H1 (cell line): Measurements from ENCODE around the gene CEACAM16. TPM values are rescaled to one million over a fixed set of nuclear protein-coding genes. Genes with fewer than 3 reads are reported as not detected.

Source experiments
- CTCF ChIA-PET: fragments of 300-600 bp; sonication (Branson Sonifier 250); formaldehyde crosslinking; loops from one replicate; lab custom pipeline; 2021; ENCODE audit not compliant: partially characterized antibody; lab: Charles Lee
- POLR2A ChIA-PET: fragments of 300-600 bp; sonication (Branson Sonifier 250); formaldehyde crosslinking; loops from one replicate; lab custom pipeline; 2021; ENCODE audit warnings: inconsistent platforms; ENCODE audit not compliant: partially characterized antibody; lab: Charles Lee
- DNase-seq, 2 experiments: peaks; one replicate each; pipeline versions ENCODE4 v3.0.0 to v3.0.0-alpha.2; 2010 to 2022; ENCODE audit warnings: low spot score in 2 of 2, low read depth in 1 of 2, mixed read lengths in 1 of 2
- FAIRE-seq: peaks from 2 replicates; lab custom pipeline; 2011; peaks lifted over from hg19 to GRCh38; lab: Jason Lieb, UNC
- H2AFZ ChIP-seq: 2 replicates; pipeline ENCODE4 v1.8.1; 2012; ENCODE audit warnings: low read length, inconsistent platforms
- H2AK5ac ChIP-seq: 2 replicates; pipeline ENCODE4 v1.6.1; 2013; ENCODE audit warnings: low read depth, low read length
- H2BK120ac ChIP-seq: replicated peaks from 2 replicates; pipeline ENCODE3; 2013; ENCODE audit warnings: low read depth, low read length, inconsistent platforms
- H2BK12ac ChIP-seq: 2 replicates; pipeline ENCODE4 v1.6.1; 2013; ENCODE audit warnings: low read depth, low read length
- H2BK15ac ChIP-seq: 2 replicates; pipeline ENCODE4 v1.6.1; 2013; ENCODE audit warnings: low read length
- H2BK20ac ChIP-seq: 2 replicates; pipeline ENCODE4 v1.6.1; 2013; ENCODE audit warnings: low read length
- H2BK5ac ChIP-seq: 2 replicates; pipeline ENCODE4 v1.6.1; 2013; ENCODE audit warnings: low read depth, low read length
- H3K14ac ChIP-seq: 2 replicates; pipeline ENCODE4 v1.6.1; 2013; ENCODE audit warnings: inconsistent platforms; ENCODE audit not compliant: insufficient read length
- H3K18ac ChIP-seq: 2 replicates; pipeline ENCODE4 v1.6.1; 2013; ENCODE audit warnings: low read length; ENCODE audit errors: extremely low read depth
- H3K23ac ChIP-seq: 2 replicates; pipeline ENCODE4 v1.6.1; 2013; ENCODE audit warnings: inconsistent platforms; ENCODE audit not compliant: insufficient read length
- H3K23me2 ChIP-seq: 2 replicates; pipeline ENCODE4 v1.6.1; 2013; ENCODE audit warnings: low read depth, low read length
- H3K27ac ChIP-seq: 2 replicates; pipeline ENCODE4 v1.6.1; 2011; ENCODE audit warnings: low read depth, low read length, inconsistent platforms
- H3K27me3 ChIP-seq, 4 experiments: replicated peaks in 1 of 4; 1 replicate in 1 of 4; 2 replicates in 3 of 4; pipeline versions ENCODE4 v1.6.1 to v1.8.1; 2011 to 2013; ENCODE audit warnings: low read length in 3 of 4, mild to moderate bottlenecking in 3 of 4, inconsistent platforms in 2 of 4, mixed read lengths in 2 of 4, moderate library complexity in 1 of 4; ENCODE audit not compliant: control insufficient read depth in 3 of 4, insufficient read depth in 3 of 4; ENCODE audit errors: extremely low read depth in 1 of 4
- H3K36me3 ChIP-seq, 4 experiments: 2 replicates each; pipeline versions ENCODE4 v1.6.1 to v1.8.1; 2011 to 2013; ENCODE audit warnings: mild to moderate bottlenecking in 4 of 4, low read length in 3 of 4, moderate library complexity in 2 of 4, control low read depth in 1 of 4, inconsistent platforms in 1 of 4; ENCODE audit not compliant: insufficient read depth in 4 of 4, control insufficient read depth in 2 of 4
- H3K4ac ChIP-seq: replicated peaks from 2 replicates; pipeline ENCODE3; 2013; ENCODE audit warnings: low read length, low read depth, mixed read lengths, inconsistent platforms; ENCODE audit not compliant: insufficient read length
- H3K4me1 ChIP-seq, 4 experiments: replicated peaks in 1 of 4; 1 replicate in 1 of 4; 2 replicates in 3 of 4; pipeline versions ENCODE4 v1.6.1 to v1.8.1; 2011 to 2013; ENCODE audit warnings: low read length in 3 of 4, inconsistent platforms in 2 of 4, mixed read lengths in 1 of 4; ENCODE audit not compliant: insufficient read depth in 4 of 4, control insufficient read depth in 3 of 4
- H3K4me2 ChIP-seq, 2 experiments: 2 replicates each; pipeline versions ENCODE4 v1.6.1 to v1.8.1; 2011 to 2013; ENCODE audit warnings: low read depth in 2 of 2, low read length in 2 of 2, control low read depth in 1 of 2, inconsistent platforms in 1 of 2, mild to moderate bottlenecking in 1 of 2; ENCODE audit not compliant: insufficient read depth in 1 of 2
- H3K4me3 ChIP-seq, 4 experiments: fragments of 200-600, 300-600 bp in 1 of 4; sonication (generic), shearing (Covaris generic), sonication (Bioruptor Twin) in 1 of 4; 2 replicates each; pipeline versions ENCODE4 v1.5.1 to v1.8.1; 2011 to 2016; ENCODE audit warnings: low read length in 4 of 4, low read depth in 3 of 4, control low read depth in 2 of 4, inconsistent platforms in 2 of 4, mild to moderate bottlenecking in 2 of 4, mixed read lengths in 1 of 4, moderate library complexity in 1 of 4; ENCODE audit not compliant: insufficient read depth in 2 of 4; ENCODE audit errors: extremely low read depth in 1 of 4
- H3K56ac ChIP-seq: replicated peaks from 2 replicates; pipeline ENCODE3; 2013; ENCODE audit warnings: low read depth, mild to moderate bottlenecking, mixed read lengths, low read length, inconsistent platforms; ENCODE audit not compliant: insufficient read length
- H3K79me1 ChIP-seq: 2 replicates; pipeline ENCODE4 v1.6.1; 2013; ENCODE audit warnings: low read depth, low read length, control low read depth
- H3K79me2 ChIP-seq, 2 experiments: 2 replicates each; pipeline versions ENCODE4 v1.6.1 to v1.8.1; 2012 to 2013; ENCODE audit warnings: low read length in 2 of 2, mild to moderate bottlenecking in 2 of 2, inconsistent platforms in 1 of 2; ENCODE audit not compliant: insufficient read depth in 2 of 2, control insufficient read depth in 1 of 2
- H3K9ac ChIP-seq, 4 experiments: replicated peaks in 1 of 4; 1 replicate in 1 of 4; 2 replicates in 3 of 4; pipeline versions ENCODE4 v1.6.1 to v1.8.1; 2011 to 2013; ENCODE audit warnings: low read depth in 3 of 4, low read length in 3 of 4, control low read depth in 2 of 4, mild to moderate bottlenecking in 2 of 4, moderate library complexity in 2 of 4, inconsistent platforms in 1 of 4; ENCODE audit errors: extremely low read depth in 1 of 4
- H3K9me3 ChIP-seq, 2 experiments: 2 replicates each; pipeline versions ENCODE4 v1.6.1 to v1.8.1; 2012 to 2013; ENCODE audit warnings: mild to moderate bottlenecking in 2 of 2, moderate library complexity in 2 of 2, control low read depth in 1 of 2, inconsistent platforms in 1 of 2, low read depth in 1 of 2, low read length in 1 of 2, mixed read lengths in 1 of 2; ENCODE audit not compliant: insufficient read depth in 2 of 2
- H4K20me1 ChIP-seq, 2 experiments: replicated peaks in 1 of 2; 2 replicates each; pipeline versions ENCODE3 to v1.8.1; 2011 to 2013; ENCODE audit warnings: inconsistent platforms in 2 of 2, low read length in 2 of 2, mild to moderate bottlenecking in 1 of 2; ENCODE audit not compliant: insufficient read depth in 2 of 2, control insufficient read depth in 1 of 2
- H4K5ac ChIP-seq: 2 replicates; pipeline ENCODE4 v1.6.1; 2013; ENCODE audit warnings: low read length, low read depth, mixed read lengths, inconsistent platforms; ENCODE audit not compliant: insufficient read length
- H4K8ac ChIP-seq: 2 replicates; pipeline ENCODE4 v1.8.0; 2013; ENCODE audit warnings: mild to moderate bottlenecking, moderate library complexity, low read length, inconsistent platforms; ENCODE audit not compliant: insufficient read depth; ENCODE audit errors: extremely low read depth
- H4K91ac ChIP-seq: replicated peaks from 2 replicates; pipeline ENCODE3; 2013; ENCODE audit warnings: low read length, mixed read lengths, inconsistent platforms; ENCODE audit not compliant: insufficient read length
- BACH1 ChIP-seq: IDR thresholded peaks from 2 replicates; pipeline ENCODE4 v1.6.1; 2012; ENCODE audit warnings: low read length, improper control_type of control experiment
- CBX5 ChIP-seq: fragments of 300-800, 300-1000 bp; sonication (generic); IDR thresholded peaks from 2 replicates; pipeline ENCODE4 v1.7.1; 2016; ENCODE audit warnings: antibody characterized with exemption, low read length, low read depth
- CTCF ChIP-seq, 3 experiments: IDR thresholded peaks; 1 replicate in 2 of 3; 2 replicates in 1 of 3; pipeline versions ENCODE4 v1.5.1 to v1.6.1; 2011; ENCODE audit warnings: low read length in 3 of 3, mild to moderate bottlenecking in 3 of 3, inconsistent platforms in 2 of 3, low read depth in 1 of 3, moderate library complexity in 1 of 3; ENCODE audit not compliant: insufficient read depth in 1 of 3; ENCODE audit errors: control extremely low read depth in 1 of 3
- EZH2 ChIP-seq: fragments of 200-600 bp; sonication (generic); IDR thresholded peaks from 2 replicates; pipeline ENCODE4 v1.7.1; 2012; ENCODE audit warnings: low read depth, mild to moderate bottlenecking, moderate library complexity, low read length, inconsistent platforms; ENCODE audit not compliant: severe bottlenecking
- GTF2F1 ChIP-seq: IDR thresholded peaks from 2 replicates; pipeline ENCODE4 v1.6.1; 2012; ENCODE audit warnings: low read depth, low read length, improper control_type of control experiment, borderline replicate concordance
- NANOG ChIP-seq: IDR thresholded peaks from 2 replicates; pipeline ENCODE4 v1.6.1; 2011; ENCODE audit warnings: low read length, low read depth, mild to moderate bottlenecking, inconsistent platforms; ENCODE audit not compliant: insufficient read depth, poor library complexity, severe bottlenecking
- POLR2AphosphoS5 ChIP-seq: IDR thresholded peaks from 2 replicates; pipeline ENCODE4 v1.6.1; 2011; ENCODE audit warnings: low read depth, low read length
- RAD21 ChIP-seq, 2 experiments: IDR thresholded peaks in 1 of 2; conservative IDR thresholded peaks in 1 of 2; 2 replicates each; pipeline ENCODE4 v1.6.1; 2011; ENCODE audit warnings: low read depth in 2 of 2, low read length in 2 of 2, improper control_type of control experiment in 1 of 2, inconsistent platforms in 1 of 2, mild to moderate bottlenecking in 1 of 2, moderate library complexity in 1 of 2
- RXRA ChIP-seq: IDR thresholded peaks from 2 replicates; pipeline ENCODE4 v1.6.1; 2011; ENCODE audit warnings: low read depth, mild to moderate bottlenecking, low read length, moderate library complexity; ENCODE audit not compliant: insufficient read depth
- SRF ChIP-seq: IDR thresholded peaks from 2 replicates; pipeline ENCODE4 v1.6.1; 2011; ENCODE audit warnings: mild to moderate bottlenecking, low read depth, low read length, moderate library complexity
- TEAD4 ChIP-seq: IDR thresholded peaks from 2 replicates; pipeline ENCODE4 v1.6.1; 2012; ENCODE audit warnings: low read depth, low read length, inconsistent platforms, mixed read lengths
- WGBS, 2 experiments: shearing (Covaris generic) in 1 of 2; methylation state at CpG; one replicate each; pipeline versions ENCODE4 v1.1.6 to v1.1.7; 2013 to 2015; ENCODE audit warnings: low lambda C conversion rate in 2 of 2, mixed read lengths in 2 of 2, inconsistent platforms in 1 of 2, low coverage in 1 of 2, missing lambda C conversion rate in 1 of 2; ENCODE audit not compliant: insufficient replicate concordance in 2 of 2, insufficient coverage in 1 of 2, insufficient read length in 1 of 2; ENCODE audit errors: extremely low coverage in 1 of 2, missing lambda C conversion rate in 1 of 2; 5-methylcytosine and 5-hydroxymethylcytosine counted together
- polyA plus RNA-seq, 7 experiments: library from polyadenylated mRNA; depleted of rRNA in 3 of 7; stranded (reverse) in 5 of 7; unstranded in 2 of 7; fragments of >200 nt in 5 of 7; fragments of 200-250 nt in 2 of 7; gene quantifications; 1 replicate in 5 of 7; 2 replicates in 1 of 7; 4 replicates in 1 of 7; pipeline versions ENCODE4 v1.2.1 to v1.2.3, GENCODE V29; 2011 to 2013; ENCODE audit warnings: missing spikeins in 2 of 7, mixed read lengths in 2 of 7
- total RNA-seq: library from RNA; stranded (reverse); fragmentation: NEBNext Ultra II Directional; extraction: Animal tissue kit (Norgen Biotek cat#: 25700); gene quantifications from 2 replicates; pipeline ENCODE4 v1.2.1, GENCODE V29; 2021

The CEACAM16 gene
- total and polyA plus RNA-seq, 2 of the 8 experiments (the other 6 are each of a cell fraction or from before 2014, with no cell fraction given), result not detected

DNA sequence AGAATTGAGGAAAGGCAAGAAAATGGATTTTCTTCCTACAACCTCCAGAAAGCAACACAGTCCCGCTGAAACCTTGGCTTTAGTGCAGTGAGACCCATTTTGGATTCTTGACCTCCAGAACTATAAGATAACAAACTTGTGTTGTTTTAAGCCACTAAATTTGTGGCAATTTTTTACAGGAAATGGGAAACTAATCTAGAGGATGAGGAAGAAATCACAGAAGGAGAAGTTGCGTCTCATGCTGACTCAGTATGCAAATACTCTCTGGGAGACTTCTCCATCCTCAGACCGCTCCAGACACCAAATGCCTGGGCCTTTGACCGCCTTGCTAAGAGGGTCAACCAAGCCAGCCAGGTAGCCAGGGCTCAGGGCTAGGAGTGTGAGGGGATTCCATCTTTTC lies 13.1 kb upstream of the CEACAM16 start:
- H2BK12ac ChIP-seq, result no peak overlapping the region
- TF ChIP-seq TEAD4, result no peak
- no peak for TF ChIP-seq RAD21 (IDR thresholded peaks at IDR 0.05 in 1 of 2, conservative IDR thresholded peaks at IDR 0.05 in 1 of 2; ENCODE audit: low read depth in 2 of 2, low read length in 2 of 2)
- TF ChIP-seq EZH2, result no peak
- TF ChIP-seq RXRA, result no peak
- TF ChIP-seq BACH1, result no peak
- no peak for TF ChIP-seq NANOG
- TF ChIP-seq CTCF (IDR thresholded peaks at IDR 0.05; ENCODE audit: control extremely low read depth in 1 of 3, insufficient read depth in 1 of 3, low read depth in 1 of 3, low read length in 3 of 3), result no peak
- no peak for TF ChIP-seq CBX5
- no peak for TF ChIP-seq SRF
- no peak for TF ChIP-seq POLR2AphosphoS5
- no peak for TF ChIP-seq GTF2F1

More for the DNA sequence above, 13.1 kb upstream of the CEACAM16 start:
- Histone ChIP-seq H3K4me2 (no peak overlapping the region), H2BK120ac (no peak overlapping the region), H3K18ac (no peak overlapping the region), H4K20me1 (no peaks in the 10 kb centered on the region), H3K79me2 (no peaks in the 10 kb centered on the region), H3K27ac (no peak overlapping the region), H3K9ac (no peak overlapping the region), H4K91ac (no peak overlapping the region), H3K4me1 (peaks cover 0 to 6% (median 2%) of the 10 kb centered on the region in 4 experiments; a peak in 4 of 7 replicates), H3K14ac (no peak overlapping the region), H2BK15ac (no peak overlapping the region), H3K79me1 (no peaks in the 10 kb centered on the region), H4K5ac (no peak overlapping the region), H3K36me3 (no peaks in the 10 kb centered on the region), H4K8ac (no peak overlapping the region), H3K56ac (no peak overlapping the region), H3K4me3 (no peak overlapping the region), H3K23me2 (no peaks in the 10 kb centered on the region; the same call in 1 of the 2 replicates), H2BK5ac (no peak overlapping the region), H3K27me3 (no peaks in the 10 kb centered on the region), H2AFZ (no peak overlapping the region), H2BK20ac (no peak overlapping the region), H3K4ac (no peak overlapping the region), H3K23ac (no peak overlapping the region), H3K9me3 (no peaks in the 10 kb centered on the region), H2AK5ac (no peak overlapping the region)
- DNase-seq (no peak), FAIRE-seq (no peak)
- 84% methylated on average over 4 of the region's 4 CpGs; no CpG with 5 or more reads in 1 of the 2 experiments for WGBS, 2 experiments
- POLR2A ChIA-PET, result no interaction called here
- CTCF ChIA-PET, result interaction anchor here (1.0 to 6.1 kb wide), 6 partner anchors 37 to 109 kb away, joined by 3 to 112 read pairs (median 4); no protein-coding TSS in a partner anchor
